Activated gamma-delta T cell treated with anti-CD3 and anti-CD28 coated beads, Interleukin-2, amount 50 U/mL, for 16 hours (primary cell): ENCODE results near the gene CSNK1E.

Source experiments
- DNase-seq: peaks from one replicate; pipeline ENCODE4 v3.0.0-alpha.2; 2020; ENCODE audit warnings: low read depth

The CSNK1E gene

DNA sequence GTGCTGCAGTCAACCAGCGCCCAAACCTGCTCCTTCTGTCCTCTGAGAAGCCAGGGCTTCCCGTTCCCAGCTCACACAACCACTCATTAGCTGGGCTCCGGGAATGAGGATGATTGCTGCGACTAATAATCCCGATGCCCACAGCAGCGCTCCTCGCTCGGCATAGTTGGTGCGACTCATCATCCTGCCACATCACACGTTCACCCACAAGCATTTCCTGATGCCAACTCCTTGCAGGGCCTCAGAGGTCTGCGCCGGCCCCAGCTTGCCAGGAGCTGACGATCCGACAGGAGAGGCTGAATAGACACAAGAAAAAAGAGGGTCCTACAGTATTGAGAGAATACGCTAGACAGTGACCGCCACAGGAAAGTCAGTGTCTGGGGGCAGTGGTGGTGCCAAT is 10.6 kb upstream of the CSNK1E start:
- DNase-seq = no peak

DNA sequence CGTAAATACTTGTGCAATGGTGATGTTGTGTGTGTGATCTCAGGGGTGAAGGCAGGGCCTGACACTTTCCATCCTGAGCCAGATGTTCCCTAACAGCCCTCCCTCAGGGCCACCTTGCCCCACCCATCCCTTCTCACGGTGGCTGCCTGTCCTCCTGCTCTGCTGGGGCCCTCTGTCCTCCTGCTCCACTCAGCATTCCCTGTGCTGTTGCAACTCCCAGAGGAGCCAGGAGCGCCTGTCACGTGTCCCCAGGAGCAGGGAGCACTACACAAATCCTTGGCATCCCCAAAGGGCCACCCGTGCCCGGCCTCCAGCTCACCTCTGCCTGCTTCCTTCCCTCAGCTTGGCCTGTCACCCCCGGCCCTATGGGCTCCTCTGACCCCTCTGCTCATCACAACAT is 10.2 kb upstream of the CSNK1E start:
- DNase-seq = no peak

DNA sequence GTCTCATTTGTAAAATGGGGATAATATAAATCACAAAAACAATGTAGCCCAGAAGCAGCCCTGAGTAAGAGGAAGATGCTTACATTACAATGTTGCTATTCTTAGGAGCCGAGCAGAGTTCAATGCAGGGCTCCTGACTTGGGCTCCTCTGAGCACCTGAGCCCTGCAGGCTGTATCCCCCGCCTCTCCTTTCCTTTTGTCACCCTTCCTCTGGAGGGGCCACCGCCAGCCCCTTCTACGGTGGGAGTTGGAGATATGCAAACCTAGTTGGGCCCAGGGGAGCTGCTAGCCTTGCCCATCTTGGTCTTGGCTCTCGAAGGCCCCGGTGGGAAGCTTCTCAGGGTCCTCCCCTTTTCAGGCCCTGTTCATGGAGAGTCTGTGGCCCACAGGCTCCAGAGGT is 8.4 kb upstream of the CSNK1E start:
- no peak for DNase-seq

DNA sequence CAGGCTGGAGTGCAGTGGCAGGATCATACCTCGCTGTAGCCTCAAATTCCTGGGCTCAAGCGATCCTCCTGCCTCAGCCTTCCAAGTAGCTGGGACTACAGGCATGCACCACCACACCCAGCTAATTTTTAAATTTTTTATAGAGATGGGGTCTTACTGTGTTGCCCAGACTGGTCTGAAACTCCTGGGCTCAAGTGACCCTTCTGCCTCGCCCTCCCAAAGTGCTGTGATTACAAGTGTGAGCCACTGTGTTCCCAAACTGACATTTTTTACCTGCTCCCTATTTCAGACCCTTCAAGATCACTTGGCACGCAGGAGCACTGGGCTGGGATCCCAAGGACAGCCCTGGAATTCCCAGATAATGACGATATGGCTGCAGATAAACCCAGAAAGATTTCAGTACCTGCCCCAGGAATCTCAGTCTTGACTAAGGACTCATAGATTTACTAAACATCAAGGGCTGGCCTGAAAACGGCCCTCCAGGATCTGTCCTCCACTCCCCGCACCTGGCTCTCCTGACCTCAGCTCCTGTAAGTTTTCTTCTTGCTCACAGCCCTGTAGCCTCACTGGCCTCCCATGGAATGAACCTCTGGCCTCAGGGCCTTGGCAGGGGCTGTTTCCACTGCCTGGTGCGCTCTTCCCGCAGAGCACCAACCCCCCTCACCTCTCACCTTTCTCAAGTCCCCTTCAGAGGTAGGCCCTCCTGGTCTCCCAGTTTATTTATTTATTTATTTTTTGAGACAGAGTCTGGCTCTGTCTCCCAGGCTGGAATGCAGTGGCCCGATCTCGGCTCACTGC is 3.6 kb upstream of the CSNK1E start:
- no peak for DNase-seq

DNA sequence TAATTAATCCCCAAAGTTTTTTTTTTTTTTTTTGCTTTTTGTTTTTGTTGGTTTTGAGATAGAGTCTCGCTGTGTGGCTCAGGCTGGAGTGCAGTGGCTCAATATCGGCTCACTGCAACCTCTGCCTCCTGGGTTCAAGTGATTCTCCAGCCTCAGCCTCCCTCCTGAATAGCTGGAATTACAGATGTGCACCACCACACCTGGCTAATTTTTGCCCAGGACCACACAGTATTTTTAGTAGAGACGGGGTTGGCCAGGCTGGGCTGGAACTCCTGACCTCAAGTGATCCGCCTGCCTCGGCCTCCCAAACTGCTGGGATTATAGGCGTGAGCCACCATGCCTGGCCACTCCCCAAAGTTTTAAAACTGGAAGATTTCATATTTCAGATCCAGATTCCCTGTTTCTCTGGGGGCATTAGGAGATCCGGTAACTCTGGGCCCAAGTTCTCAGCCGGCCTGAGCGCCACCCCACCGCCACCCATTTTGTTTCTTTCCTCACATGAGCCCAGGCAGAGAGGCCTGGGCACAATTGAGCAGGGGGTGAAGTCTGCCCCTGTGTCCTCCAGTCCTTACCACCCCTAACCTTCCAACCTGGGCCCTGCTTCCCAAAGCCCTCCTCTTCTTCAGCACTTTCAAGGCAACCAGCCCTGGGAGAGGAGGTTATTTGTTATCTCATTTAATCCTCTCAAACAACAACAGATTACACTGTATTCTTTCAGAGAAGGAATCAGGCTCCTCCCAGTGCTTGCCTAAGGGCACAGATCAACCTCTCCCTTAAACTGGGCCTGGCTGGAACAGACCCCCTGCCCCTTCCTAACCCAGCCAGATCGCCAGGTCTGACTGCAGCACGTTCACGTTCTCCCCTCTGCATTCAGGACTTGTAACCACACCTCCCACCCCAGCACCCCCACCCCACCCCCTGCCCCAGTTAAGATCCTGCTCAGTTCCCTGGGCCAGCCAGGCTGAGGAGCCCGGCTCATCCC is 1.9 kb upstream of the CSNK1E start:
- DNase-seq = no peak

DNA sequence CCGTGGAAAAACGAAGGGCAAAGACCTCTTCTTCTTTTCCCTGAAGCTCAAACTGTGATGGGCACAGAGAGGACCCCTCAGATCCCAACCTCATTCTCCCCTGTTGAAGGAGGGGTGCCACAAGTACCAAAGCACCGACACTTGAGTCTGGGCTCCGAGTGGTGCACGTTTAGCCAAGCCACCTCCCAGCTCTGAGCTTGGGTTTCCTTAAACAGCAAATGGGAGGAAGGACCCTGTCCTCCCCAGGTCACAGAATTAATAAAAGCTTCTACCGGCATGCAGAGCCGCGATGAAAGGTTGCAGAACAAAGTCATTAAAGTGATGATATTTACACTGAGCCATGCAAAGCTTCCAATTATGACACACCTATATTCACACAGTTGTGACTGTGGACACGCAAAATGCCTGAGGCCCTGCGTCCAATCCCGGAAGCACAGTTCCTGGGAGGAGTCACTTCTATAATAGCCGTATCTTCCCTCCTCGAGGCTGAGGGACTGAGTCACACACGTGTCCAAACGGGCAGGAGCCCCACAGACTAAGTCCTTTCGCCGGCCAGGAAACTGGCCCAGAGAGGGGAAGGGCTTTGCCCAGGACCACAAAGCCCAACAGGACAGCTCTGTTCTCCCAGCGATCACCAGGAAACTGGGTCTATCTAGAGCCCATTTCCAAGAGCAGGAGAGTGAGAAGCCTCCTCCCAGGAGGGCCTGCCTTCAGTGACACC is 922 bp upstream of the CSNK1E start:
- DNase-seq = no peak

DNA sequence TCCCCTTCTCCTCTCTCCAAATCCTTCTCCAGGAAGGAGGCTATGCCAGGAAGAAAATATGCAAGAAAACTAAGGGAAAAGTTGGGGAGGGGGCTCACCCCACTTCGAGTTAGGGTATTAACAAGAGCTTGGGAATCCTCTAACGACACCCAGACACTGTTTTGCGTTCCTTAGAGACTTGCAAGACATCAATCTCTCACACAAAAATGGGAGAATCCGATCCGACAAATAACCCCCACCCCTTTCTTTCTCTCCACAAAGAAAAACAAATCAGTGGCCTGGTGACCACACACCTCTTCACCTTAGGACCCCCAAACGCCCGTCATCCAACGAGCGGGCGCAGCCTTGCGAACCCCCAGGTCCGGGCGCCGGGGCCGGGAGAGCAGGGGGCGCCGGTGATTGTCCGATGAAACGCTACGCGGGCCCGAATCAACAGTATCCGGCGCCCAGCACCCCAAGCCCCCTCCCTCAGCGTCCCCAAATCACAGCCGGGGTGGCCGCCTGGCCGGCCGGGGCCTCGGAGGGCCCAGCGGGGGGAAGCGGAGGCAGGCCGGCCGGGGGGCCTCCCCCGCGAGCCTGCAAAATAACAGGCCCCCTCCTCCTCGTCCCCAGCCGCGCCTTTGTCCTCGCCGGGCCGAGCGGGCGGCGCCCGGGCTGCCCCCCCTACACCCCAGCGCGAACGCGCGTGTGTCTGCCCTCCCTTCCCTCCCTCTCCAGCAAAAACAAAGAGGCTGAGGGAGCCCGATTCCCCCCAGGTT is 690 bp downstream of the CSNK1E start:
- DNase-seq = no peak

DNA sequence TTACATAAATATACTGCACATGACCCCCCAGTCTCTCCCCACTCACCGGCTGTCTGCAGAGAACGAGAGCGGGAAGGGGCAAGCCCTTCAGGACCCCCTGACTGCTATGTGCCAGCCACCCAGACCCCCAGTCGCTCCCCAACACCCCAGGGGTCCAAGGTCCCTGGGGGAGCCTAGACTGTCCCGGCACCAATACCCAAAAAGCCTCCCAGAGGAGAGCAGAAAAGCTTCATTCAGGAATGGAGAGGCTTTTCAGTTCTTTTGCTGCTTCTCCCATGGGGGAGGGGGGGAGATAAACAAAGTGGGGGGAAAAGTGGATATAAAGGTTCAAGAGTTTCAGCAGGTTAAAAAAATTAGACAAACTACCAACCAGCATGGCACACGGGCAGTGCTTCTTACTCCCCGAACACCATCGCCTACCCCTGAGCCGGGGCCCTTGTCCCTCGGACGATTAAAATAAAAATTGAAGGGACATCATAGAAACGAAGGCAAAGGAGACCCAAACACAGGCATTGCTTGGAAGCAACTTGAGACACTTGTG is 1.3 kb downstream of the CSNK1E start:
- DNase-seq = no peak

DNA sequence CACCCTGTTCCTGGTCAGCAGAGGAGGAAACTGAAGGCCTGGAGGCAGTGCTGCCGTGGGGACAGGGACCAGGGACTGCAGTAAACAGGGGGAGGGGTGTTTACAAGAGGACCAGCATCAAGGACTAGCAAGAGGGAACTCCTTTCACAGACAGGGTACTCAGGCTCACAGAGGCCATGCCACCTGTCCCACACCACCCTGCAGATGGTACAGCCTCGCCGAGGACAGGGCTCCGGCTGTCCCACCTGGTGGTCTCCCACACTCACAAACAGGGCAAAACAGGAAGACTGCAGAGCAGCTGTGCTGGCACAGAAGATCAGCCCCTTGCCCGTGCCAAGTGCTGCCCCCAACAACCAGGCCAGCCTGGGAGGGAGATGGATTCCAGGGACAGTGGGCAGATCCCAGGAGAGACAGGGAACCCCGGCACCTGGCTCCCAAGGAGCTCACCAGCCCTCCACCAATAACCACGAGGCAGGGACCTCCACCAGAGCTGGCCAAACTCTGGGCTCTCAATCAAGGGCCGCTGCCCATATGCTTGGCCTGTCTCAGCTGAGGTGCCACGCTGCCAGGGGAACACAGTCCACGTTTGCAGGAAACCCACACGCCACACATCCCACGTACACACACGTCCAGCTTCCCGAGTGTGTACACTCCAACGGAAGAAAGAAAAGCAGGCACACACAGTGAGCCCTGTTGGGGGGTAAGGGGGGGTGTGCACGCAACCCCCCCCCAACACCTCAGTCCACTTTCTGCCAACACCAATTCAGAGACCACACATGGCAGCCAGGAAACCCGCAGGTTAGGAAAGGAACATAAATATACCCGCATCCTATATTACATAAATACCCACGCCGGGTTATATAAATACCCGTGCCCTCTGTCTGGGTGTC is 2.1 kb downstream of the CSNK1E start:
- DNase-seq = no peak

DNA sequence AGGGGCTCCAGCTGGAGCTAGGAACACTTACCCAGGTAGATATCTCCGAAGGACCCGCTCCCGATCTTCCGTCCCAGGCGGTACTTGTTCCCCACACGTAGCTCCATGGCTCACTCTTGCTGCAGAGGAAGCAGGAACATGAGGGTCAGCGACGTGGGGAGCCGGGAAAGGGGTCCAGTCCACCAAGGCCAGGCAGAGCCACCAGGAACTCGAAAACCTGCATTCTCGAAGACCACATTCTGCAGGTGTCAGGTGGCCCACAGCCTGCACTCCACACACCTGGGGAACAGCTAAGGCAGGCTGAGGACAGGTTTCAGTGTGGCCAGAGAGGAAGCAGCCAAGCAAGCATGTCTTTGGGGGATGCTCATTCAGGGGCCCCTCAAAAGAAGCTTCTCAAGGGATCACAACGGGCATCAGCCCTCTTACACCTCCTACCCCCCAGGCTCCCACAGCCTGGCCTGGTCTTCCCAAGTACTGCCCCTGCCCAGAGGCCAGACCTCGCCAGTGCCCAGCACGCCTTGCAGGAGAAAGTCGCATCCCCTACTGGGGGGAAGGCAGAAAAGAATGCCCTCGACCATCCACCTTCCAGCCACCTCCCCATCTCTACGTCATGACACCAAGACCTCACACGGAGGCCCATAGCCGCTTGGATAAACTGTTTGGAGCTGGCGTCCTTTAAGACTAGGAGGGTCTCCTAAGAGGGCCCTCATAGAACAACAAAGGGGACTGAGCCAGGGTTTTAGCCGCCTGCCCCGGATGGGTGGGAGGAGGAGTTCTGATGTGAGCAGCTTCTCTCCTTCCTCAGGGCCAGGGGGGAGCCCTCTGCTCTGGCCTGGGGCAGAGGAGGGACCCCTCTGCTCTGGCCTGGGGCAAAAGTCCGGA is 2.9 kb downstream of the CSNK1E start:
- no peak for DNase-seq

DNA sequence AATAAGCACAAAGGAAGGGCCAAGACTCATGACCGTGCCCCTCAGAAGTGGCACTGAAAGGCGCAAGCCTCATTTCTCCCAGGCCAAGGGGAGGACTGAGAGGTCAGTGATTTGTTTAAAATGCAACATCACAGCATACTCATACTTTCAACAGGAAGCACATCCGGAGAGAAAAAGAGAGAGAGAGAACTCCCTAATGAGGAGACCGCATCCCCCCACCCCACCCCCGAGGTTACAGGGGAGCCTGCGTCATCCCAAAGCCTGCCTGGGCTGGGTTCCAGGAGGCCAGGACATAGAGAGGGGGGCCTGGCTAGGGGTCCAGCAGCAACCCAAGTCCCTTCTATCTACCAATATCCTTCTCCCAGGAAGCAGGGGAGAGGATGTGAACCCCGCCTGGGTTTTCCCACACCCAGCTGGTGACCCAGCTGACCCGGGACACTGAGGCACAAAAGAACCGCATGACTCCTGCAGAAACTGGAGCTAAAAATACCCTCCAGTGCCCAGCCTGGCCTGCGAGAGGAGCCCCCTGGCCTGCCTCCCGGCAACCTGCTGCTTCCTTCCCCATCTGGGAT is 3.8 kb downstream of the CSNK1E start:
- DNase-seq = no peak

DNA sequence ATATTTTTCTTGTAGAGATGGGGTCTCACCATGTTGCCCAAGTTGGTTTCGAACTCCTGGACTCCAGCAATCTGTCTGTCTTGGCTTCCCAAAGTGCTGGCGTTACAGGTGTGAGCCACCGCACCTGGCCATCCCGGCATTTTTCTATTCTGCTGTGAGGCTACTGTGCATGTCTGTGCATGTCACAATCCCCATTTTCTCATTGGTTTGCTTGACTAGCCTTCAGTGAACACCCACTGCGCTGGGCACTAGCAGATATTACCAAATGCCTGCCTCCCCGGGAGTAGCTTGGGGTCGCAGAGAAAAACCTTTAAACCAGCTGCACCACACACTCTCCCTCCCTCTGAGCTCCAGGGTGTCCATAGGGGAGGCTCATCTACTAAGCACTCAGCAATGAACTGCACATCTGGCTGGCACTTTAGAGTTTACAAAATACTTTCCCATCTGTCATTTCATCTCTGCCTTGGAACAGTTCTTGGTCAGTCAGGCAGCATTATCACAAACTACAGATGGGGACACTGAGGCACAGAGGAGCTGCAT is 4.9 kb downstream of the CSNK1E start:
- DNase-seq = no peak

DNA sequence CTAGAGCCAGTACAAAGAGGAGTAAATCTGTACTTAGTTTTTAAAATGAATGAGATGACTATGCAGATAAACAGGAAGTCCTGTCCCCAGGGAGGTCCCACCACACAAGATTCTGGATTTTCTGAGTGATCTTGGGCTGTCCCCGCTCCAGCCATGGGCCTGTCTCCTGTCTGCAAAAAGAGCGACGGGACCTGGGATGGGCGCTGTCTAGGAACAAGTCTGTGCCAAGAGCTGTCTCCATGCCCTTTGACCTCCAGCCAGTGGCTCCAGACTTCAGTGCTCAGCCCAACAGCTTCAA is 6.0 kb downstream of the CSNK1E start:
- no peak for DNase-seq

DNA sequence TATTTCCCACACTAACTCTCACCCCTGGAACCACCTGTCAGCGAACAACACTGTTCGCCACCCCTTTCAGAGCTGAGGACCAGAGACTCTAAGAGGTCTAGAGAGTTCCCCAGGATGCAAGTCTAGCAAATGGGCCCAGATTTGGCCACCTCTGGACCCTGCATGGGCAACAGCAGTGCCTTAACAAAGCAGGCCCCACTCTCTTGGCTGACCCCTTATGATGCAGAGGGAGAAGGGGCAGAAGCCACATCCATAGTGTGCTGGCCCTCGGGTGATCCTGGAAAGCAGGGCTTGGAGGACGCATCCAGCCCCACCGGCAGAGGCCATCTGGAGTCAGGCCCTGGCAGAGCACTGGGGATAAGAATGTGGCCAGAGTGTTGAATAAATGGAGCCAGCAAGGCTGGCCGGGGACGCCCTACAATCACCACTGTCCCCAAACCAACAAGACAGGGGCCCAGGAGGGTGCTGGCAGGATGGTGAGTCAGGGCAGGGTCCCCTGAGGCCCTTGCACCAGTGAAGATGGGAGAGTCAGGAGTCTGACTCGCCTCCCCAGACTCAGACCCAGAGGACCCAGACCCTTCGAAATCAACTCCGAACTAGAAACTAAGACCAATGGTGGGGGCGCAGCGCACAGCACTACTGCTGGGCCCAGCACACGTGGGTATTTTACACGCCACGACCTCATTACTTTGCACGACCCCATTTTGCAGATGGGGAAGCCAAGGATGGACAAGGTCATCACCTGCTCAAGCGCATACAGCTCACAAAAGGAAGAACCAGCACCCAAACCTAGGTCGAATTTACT is 6.5 kb downstream of the CSNK1E start:
- no peak for DNase-seq

DNA sequence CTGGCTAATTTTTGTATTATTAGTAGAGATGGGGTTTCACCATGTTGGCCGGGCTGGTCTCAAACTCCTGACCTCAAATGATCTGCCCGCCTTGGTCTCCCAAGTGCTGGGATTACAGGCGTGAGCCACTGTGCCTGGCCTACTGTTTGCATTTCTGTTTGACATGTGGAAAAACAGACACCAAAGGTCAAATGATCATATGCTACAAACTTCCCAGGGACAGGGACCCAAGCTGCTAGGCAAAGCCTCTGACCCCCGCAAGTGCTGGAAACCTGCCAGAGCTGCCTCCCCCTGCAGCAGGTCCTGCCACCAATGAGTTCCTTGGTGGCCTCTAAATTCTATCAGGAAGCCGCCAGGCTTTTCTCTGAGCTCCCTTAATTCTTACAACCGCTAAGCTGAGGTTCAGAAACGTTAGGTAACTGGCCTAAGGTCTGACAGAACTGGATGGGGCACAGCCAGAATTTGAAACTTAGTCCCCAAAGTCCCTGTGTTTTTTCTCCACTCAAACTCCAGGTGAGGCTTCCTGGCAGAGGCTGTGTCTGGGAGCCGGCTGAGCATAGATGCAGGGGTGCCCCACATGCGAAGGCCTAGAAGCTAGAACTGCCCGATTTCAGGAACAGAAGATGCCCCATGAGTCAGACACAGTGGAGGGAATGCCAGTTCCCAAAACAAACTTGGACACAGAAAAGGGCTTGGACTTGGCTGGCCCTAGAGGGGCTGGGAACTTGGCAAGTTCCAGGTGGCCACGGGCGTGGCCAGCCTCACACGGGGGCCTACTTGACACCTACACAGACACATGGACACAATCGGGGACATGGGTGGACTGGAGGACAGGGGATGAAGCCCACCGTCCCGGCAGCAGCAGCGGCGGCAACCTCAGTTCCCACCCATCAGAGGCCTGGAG is 7.4 kb downstream of the CSNK1E start:
- DNase-seq = no peak

DNA sequence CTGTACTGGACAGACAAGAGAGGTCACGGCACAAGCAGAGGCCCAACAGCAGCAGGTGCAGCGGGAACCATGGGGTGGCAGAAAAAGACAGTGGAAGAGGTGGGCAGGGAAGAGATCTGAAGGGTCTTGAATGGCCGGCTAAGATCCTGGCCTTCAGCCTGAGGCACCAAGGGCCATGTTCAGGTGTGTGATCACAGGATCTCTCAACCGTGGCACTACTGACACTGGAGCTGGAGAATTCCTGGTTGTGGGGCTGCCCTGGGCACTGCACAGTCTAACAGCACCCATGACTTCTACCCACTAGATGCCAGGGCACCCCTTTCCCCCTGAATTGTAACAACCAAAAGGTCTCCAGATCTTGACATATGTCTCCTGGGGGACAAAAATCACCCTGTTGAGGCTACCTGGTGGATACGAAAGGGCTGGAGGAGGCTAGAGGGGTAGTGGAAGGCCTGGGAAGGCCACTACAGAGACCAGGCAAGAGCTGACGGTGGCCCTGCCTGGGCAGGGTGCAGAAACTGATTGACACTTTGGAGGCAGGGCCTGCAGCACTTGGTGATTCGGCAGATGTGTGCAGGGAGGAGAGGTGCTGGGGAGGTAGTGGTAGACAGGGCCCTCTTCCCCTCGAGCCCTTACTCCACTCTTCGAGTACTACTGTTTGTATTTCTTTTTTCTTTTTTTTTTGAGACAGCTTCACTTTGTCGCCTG is 8.3 kb downstream of the CSNK1E start:
- DNase-seq = no peak
